Measurements from ENCODE around the gene CNDP2.
"Not testable (repeated sequence)": the region's sequence is repeated elsewhere in the genome, so short reads cannot be mapped to it uniquely, and the experiment has no call there.

CNDP2 gene

GRCh38 chr18:74519320-74520095 is 23.3 kb downstream of the CNDP2 start:
- DNase-seq: no peak

GRCh38 chr18:74520096-74520833 is 24.1 kb downstream of the CNDP2 start:
- no peak for DNase-seq

GRCh38 chr18:74521068-74521725 is 25.0 kb downstream of the CNDP2 start:
- no peak for DNase-seq

- DNase-seq: no peak
Observed at GRCh38 chr18:74522635-74523548, 26.7 kb downstream of the CNDP2 start.

GRCh38 chr18:74524097-74524496 is 27.9 kb downstream of the CNDP2 start:
- DNase-seq: no peak

- not testable (repeated sequence) for DNase-seq
Observed at GRCh38 chr18:74524915-74525314, 28.8 kb downstream of the CNDP2 start.

GRCh38 chr18:74525741-74526140 is 29.6 kb downstream of the CNDP2 start:
- no peak for DNase-seq

GRCh38 chr18:74526488-74526887 is 30.3 kb downstream of the CNDP2 start:
- DNase-seq: no peak

- no peak for DNase-seq
Observed at GRCh38 chr18:74528478-74528877, 32.3 kb downstream of the CNDP2 start.

GRCh38 chr18:74528913-74529312 is 32.8 kb downstream of the CNDP2 start:
- DNase-seq: no peak

GRCh38 chr18:74529378-74529777 is 33.2 kb downstream of the CNDP2 start:
- DNase-seq: no peak

- no peak for DNase-seq
Observed at GRCh38 chr18:74529811-74530583, 33.8 kb downstream of the CNDP2 start.

GRCh38 chr18:74530584-74530862 is 34.4 kb downstream of the CNDP2 start:
- no peak for DNase-seq

GRCh38 chr18:74531043-74531442 is 34.9 kb downstream of the CNDP2 start:
- DNase-seq: no peak

GRCh38 chr18:74532511-74533025 is 36.4 kb downstream of the CNDP2 start:
- no peak for DNase-seq

GRCh38 chr18:74533666-74534065 is 37.5 kb downstream of the CNDP2 start:
- DNase-seq: no peak

GRCh38 chr18:74534150-74534969 is 38.2 kb downstream of the CNDP2 start, which contains the start of gene CNDP1:
Gene CNDP1, plus strand, starts transcription at chr18:74534500. Its CDS starts 168 bp downstream, at chr18:74534668.
- DNase-seq: no peak

- no peak for DNase-seq
Observed at GRCh38 chr18:74534981-74535649, 39.0 kb downstream of the CNDP2 start.

GRCh38 chr18:74539289-74539688 is 43.1 kb downstream of the CNDP2 start:
- no peak for DNase-seq
